Central memory CD8-positive, alpha-beta T cell (primary cell): ENCODE measurements around the gene TRHDE.

Experiments
- ATAC-seq: fragments of 150-1000 bp; cut with Tn5 transposase; replicated peaks from 2 replicates; pipeline ENCODE4 v1.10.0; 2022; ENCODE audit warnings: mild to moderate bottlenecking, moderate FRiP score, moderate number of reproducible peaks; ENCODE audit not compliant: poor library complexity, severe bottlenecking; ENCODE audit errors: extremely low read depth
- DNase-seq, 2 donors: peaks; one replicate each; pipeline ENCODE4 v3.0.0; 2021; ENCODE audit warnings: low spot score in 2 of 2
- H3K27ac Mint-ChIP-seq: one replicate; pipeline ENCODE4 v1.8.0; 2022; ENCODE audit warnings: low read depth, mild to moderate bottlenecking, moderate library complexity, mixed read lengths
- H3K27me3 Mint-ChIP-seq: one replicate; pipeline ENCODE4 v1.8.0; 2022; ENCODE audit warnings: mixed read lengths
- H3K36me3 Mint-ChIP-seq: one replicate; pipeline ENCODE4 v1.8.0; 2022; ENCODE audit warnings: mild to moderate bottlenecking, moderate library complexity, mixed read lengths; ENCODE audit not compliant: insufficient read depth
- H3K4me1 Mint-ChIP-seq: one replicate; pipeline ENCODE4 v1.8.0; 2022; ENCODE audit warnings: mixed read lengths
- H3K4me3 Mint-ChIP-seq: one replicate; pipeline ENCODE4 v1.8.0; 2022; ENCODE audit warnings: mild to moderate bottlenecking, moderate library complexity, mixed read lengths
- H3K9me3 Mint-ChIP-seq: one replicate; pipeline ENCODE4 v1.8.0; 2022; ENCODE audit warnings: mixed read lengths

The TRHDE gene

GRCh38 chr12:72467985-72468384 is 195.8 kb downstream of the TRHDE start:
- no peak for DNase-seq
- no peak overlapping the region for H3K4me3 Mint-ChIP-seq
- no peaks in the 10 kb centered on the region for H3K36me3 Mint-ChIP-seq
- no peak for ATAC-seq
- no peak overlapping the region for H3K27ac Mint-ChIP-seq
- H3K4me1 Mint-ChIP-seq = no peaks in the 10 kb centered on the region
- peaks cover 5% of the 10 kb centered on the region for H3K9me3 Mint-ChIP-seq
- no peaks in the 10 kb centered on the region for H3K27me3 Mint-ChIP-seq

GRCh38 chr12:72468505-72468904 is 196.3 kb downstream of the TRHDE start:
- Mint-ChIP-seq H3K9me3 (no peaks in the 10 kb centered on the region), H3K36me3 (no peaks in the 10 kb centered on the region), H3K4me1 (no peaks in the 10 kb centered on the region), H3K27me3 (no peaks in the 10 kb centered on the region), H3K4me3 (no peak overlapping the region), H3K27ac (no peak overlapping the region)
- no peak for ATAC-seq
- DNase-seq = no peak

DNA sequence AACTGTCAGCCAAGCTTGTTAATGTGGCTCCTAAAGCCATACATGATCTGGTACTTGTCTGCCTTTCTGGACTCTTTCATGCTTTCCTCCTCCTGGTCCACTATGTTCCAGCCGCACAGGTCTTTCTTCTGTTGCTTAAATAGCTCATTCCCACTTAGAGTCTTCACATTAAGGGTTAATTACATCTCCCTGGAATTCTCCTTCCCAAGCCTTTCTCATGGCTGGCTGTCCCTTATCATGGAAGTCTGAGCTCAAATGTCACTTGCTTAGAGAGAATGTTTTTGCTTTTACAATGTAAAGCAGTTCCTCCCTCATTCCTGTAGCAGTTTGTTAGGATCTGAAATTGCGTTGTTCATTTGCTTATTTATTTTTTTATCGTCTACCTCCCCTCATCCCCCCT is 199.6 kb downstream of the TRHDE start:
- Mint-ChIP-seq H3K36me3 (no peaks in the 10 kb centered on the region), H3K4me1 (no peaks in the 10 kb centered on the region), H3K27me3 (no peaks in the 10 kb centered on the region), H3K4me3 (no peak overlapping the region), H3K9me3 (no peaks in the 10 kb centered on the region), H3K27ac (no peak overlapping the region)
- ATAC-seq (no peak), DNase-seq (no peak)

- Mint-ChIP-seq H3K4me1 (no peaks in the 10 kb centered on the region), H3K27ac (no peak overlapping the region)
Measured at GRCh38 chr12:72472350-72472749, 200.2 kb downstream of the TRHDE start.

DNA sequence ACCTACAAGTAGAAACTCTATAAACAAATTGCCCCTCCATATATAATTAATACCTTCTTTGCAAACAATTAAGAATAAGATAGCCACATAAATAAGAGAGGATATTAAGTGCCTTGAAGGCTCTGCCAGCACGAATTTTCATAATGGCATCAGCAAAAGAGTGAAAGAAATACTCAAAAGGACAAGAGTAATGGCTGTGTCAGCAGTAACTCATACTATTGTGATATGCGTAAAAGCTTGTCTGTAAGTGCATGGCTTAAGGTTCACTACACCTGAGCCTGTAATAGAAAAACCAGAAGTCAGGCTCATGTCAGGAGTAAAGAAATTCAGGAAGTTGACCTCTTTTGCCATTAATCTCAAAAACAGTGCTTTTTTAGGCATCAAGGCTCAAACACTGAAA is 204.1 kb downstream of the TRHDE start:
- Mint-ChIP-seq H3K36me3 (no peaks in the 10 kb centered on the region), H3K27me3 (no peaks in the 10 kb centered on the region)
- DNase-seq = no peak

More at GRCh38 chr12:72472350-72472749, 200.2 kb downstream of the TRHDE start:
- no peaks in the 10 kb centered on the region for H3K27me3 Mint-ChIP-seq
- no peaks in the 10 kb centered on the region for H3K36me3 Mint-ChIP-seq
- ATAC-seq (no peak), DNase-seq (no peak)
- H3K9me3 Mint-ChIP-seq = no peaks in the 10 kb centered on the region
- H3K4me3 Mint-ChIP-seq = no peak overlapping the region

GRCh38 chr12:72485017-72485701 is 213.0 kb downstream of the TRHDE start:
- Mint-ChIP-seq H3K4me3 (no peak overlapping the region), H3K27ac (no peak overlapping the region), H3K27me3 (no peaks in the 10 kb centered on the region), H3K9me3 (peaks cover 8% of the 10 kb centered on the region), H3K36me3 (no peaks in the 10 kb centered on the region), H3K4me1 (no peaks in the 10 kb centered on the region)
- DNase-seq (no peak), ATAC-seq (no peak)

More for the DNA sequence above, 204.1 kb downstream of the TRHDE start:
- ATAC-seq = no peak
- H3K4me1 Mint-ChIP-seq = no peaks in the 10 kb centered on the region
- H3K4me3 Mint-ChIP-seq = no peak overlapping the region
- no peaks in the 10 kb centered on the region for H3K9me3 Mint-ChIP-seq
- no peak overlapping the region for H3K27ac Mint-ChIP-seq

GRCh38 chr12:72491426-72491825 is 219.3 kb downstream of the TRHDE start:
- Mint-ChIP-seq H3K9me3 (peaks cover 19% of the 10 kb centered on the region), H3K4me3 (no peak overlapping the region), H3K4me1 (no peaks in the 10 kb centered on the region), H3K36me3 (peaks cover 2% of the 10 kb centered on the region), H3K27me3 (no peaks in the 10 kb centered on the region), H3K27ac (no peak overlapping the region)
- ATAC-seq = no peak
- DNase-seq = no peak

GRCh38 chr12:72493407-72493806 is 221.2 kb downstream of the TRHDE start:
- ATAC-seq = no peak
- H3K27ac Mint-ChIP-seq = no peak overlapping the region
- H3K4me1 Mint-ChIP-seq = no peaks in the 10 kb centered on the region
- peaks cover 2% of the 10 kb centered on the region for H3K36me3 Mint-ChIP-seq
- H3K27me3 Mint-ChIP-seq = no peaks in the 10 kb centered on the region
- H3K9me3 Mint-ChIP-seq = peaks cover 13% of the 10 kb centered on the region
- no peak for DNase-seq
- no peak overlapping the region for H3K4me3 Mint-ChIP-seq

DNA sequence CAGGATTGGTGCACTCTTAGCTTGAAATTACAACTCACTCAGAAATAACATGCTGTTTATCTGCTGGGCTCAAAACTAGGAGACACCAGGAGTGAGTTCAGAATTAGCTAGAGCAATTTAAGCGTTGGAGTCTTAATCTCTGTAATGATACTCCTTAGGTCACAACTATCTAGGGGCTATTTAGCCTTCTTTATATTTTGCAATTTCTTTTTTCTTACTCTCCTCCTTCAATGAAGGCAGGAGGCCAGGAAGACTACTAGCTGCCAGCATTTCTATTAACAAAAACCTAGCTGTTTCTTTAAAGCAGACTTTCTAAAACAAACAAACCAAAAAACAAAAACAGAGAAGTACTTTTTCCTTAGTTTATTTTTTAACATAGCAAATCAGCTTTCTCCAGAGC is 226.2 kb downstream of the TRHDE start:
- H3K9me3 Mint-ChIP-seq = peaks cover 13% of the 10 kb centered on the region
- H3K4me1 Mint-ChIP-seq = no peaks in the 10 kb centered on the region
- peaks cover 2% of the 10 kb centered on the region for H3K36me3 Mint-ChIP-seq
- H3K27me3 Mint-ChIP-seq = no peaks in the 10 kb centered on the region
- no peak overlapping the region for H3K27ac Mint-ChIP-seq
- H3K4me3 Mint-ChIP-seq = no peak overlapping the region
- ATAC-seq = no peak
- DNase-seq = no peak

- Mint-ChIP-seq H3K36me3 (peaks cover under 1% of the 10 kb centered on the region), H3K4me1 (no peaks in the 10 kb centered on the region), H3K27ac (no peak overlapping the region), H3K27me3 (no peaks in the 10 kb centered on the region), H3K9me3 (peaks cover 11% of the 10 kb centered on the region), H3K4me3 (no peak overlapping the region)
- DNase-seq (no peak), ATAC-seq (no peak)
Measured at GRCh38 chr12:72499244-72499643, 227.1 kb downstream of the TRHDE start.

DNA sequence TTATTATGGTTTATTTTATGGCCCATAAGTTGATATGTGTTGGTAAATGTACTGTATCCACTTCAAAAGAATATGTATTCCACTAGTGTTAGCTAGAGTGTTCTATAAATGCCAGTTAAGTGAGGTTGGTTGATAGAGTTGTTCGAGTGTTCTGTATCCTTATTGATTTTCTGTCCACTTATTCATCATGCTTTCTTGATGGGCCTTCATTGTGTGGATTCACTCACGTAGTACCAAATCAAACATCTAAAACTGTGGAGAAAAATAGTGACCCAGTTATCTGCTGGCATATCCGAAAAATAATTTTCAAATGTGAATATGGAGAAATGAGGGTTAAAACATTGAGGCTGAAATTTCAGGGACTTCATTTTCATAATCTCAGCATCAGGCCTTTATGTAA is 230.4 kb downstream of the TRHDE start:
- DNase-seq (no peak), ATAC-seq (no peak)
- Mint-ChIP-seq H3K4me3 (no peak overlapping the region), H3K4me1 (no peaks in the 10 kb centered on the region), H3K36me3 (no peaks in the 10 kb centered on the region), H3K9me3 (peaks cover 19% of the 10 kb centered on the region), H3K27ac (no peak overlapping the region), H3K27me3 (no peaks in the 10 kb centered on the region)

DNA sequence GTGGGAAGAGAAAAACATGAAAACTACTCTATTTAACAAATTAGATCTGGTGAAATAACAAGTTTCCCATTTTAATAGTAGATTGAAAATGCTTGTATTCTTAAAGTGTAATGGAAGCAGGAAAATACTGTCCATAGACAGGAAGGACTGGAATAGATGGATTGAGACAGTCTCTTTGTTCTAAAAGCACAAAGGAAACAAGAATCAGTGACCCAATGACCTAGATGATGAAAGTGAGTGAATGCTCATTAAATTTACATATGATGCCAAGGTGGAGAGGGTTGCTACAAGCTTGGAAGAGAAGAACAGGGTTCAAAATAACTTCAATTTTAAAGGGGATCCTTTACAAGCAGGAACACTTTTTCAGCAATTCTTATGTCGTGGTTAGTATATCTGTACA is 233.1 kb downstream of the TRHDE start:
- DNase-seq (no peak), ATAC-seq (no peak)
- H3K9me3 Mint-ChIP-seq = peaks cover 34% of the 10 kb centered on the region
- no peak overlapping the region for H3K4me3 Mint-ChIP-seq
- H3K36me3 Mint-ChIP-seq = no peaks in the 10 kb centered on the region
- H3K27me3 Mint-ChIP-seq = no peaks in the 10 kb centered on the region
- H3K27ac Mint-ChIP-seq = no peak overlapping the region
- H3K4me1 Mint-ChIP-seq = no peaks in the 10 kb centered on the region

DNA sequence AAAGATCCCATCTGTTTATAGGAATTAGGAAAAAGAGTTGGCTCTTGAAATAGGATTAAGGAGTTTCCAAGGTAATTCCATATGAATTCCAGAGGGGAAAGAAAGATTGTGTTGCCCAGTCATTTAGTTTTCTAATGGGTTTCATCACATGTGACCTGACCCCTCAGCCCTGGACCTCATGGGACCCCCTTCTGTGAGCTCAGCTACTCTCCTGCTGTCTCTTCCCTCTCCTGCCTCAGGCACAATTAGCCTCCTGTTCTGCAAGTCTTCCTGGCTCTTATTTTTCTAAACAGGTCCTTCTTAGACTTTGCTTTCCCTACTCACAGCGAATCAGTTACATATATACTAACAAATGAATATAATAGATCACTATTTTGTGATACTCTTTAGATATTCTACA is 237.7 kb downstream of the TRHDE start:
- Mint-ChIP-seq H3K27ac (no peak overlapping the region), H3K4me1 (no peaks in the 10 kb centered on the region), H3K4me3 (no peak overlapping the region), H3K9me3 (peaks cover 34% of the 10 kb centered on the region), H3K36me3 (no peaks in the 10 kb centered on the region), H3K27me3 (no peaks in the 10 kb centered on the region)
- ATAC-seq = no peak
- no peak for DNase-seq
